HK-2 (cell line): ENCODE data around the gene NEMF.
"Not testable (repeated sequence)": the region's sequence is repeated elsewhere in the genome, so short reads cannot be mapped to it uniquely, and the experiment has no call there.

Source experiments
- DNase-seq: peaks from one replicate; pipeline ENCODE4 v3.0.0-alpha.2; 2018; ENCODE audit not compliant: unreplicated experiment

NEMF gene

GRCh38 chr14:49876563-49877127 lies 24.1 kb upstream of the NEMF start:
- DNase-seq, result no peak

GRCh38 chr14:49875640-49876198 lies 23.1 kb upstream of the NEMF start:
- DNase-seq, result no peak

- not testable (repeated sequence) for DNase-seq
These were observed 21.0 kb upstream of the NEMF start for GRCh38 chr14:49873548-49873947.

- DNase-seq, result no peak
These were observed 18.3 kb upstream of the NEMF start for GRCh38 chr14:49870908-49871307.

- DNase-seq, result no peak
These were observed 16.1 kb upstream of the NEMF start for GRCh38 chr14:49868720-49869114.

GRCh38 chr14:49867831-49868719 lies 15.5 kb upstream of the NEMF start:
- DNase-seq, result peak; percentile 98

GRCh38 chr14:49865431-49865859 lies 12.9 kb upstream of the NEMF start:
- peak; percentile 71 for DNase-seq

- no peak for DNase-seq
These were observed 11.1 kb upstream of the NEMF start for GRCh38 chr14:49863487-49864281.

GRCh38 chr14:49862089-49862673 lies 9.6 kb upstream of the NEMF start:
- peak; percentile 90 for DNase-seq

- peak; percentile 75 for DNase-seq
These were observed 9.1 kb upstream of the NEMF start for GRCh38 chr14:49861699-49862088.

GRCh38 chr14:49860988-49861698 lies 8.6 kb upstream of the NEMF start:
- DNase-seq, result no peak

GRCh38 chr14:49858383-49858782 lies 5.8 kb upstream of the NEMF start:
- no peak for DNase-seq

- DNase-seq, result no peak
These were observed 4.9 kb upstream of the NEMF start for GRCh38 chr14:49857427-49858003.

- DNase-seq, result peak; percentile 63
These were observed 1.2 kb upstream of the NEMF start for GRCh38 chr14:49853572-49854375.

- DNase-seq, result no peak
These were observed 530 bp upstream of the NEMF start for GRCh38 chr14:49853158-49853477.

GRCh38 chr14:49851813-49852212 lies 775 bp downstream of the NEMF start:
- no peak for DNase-seq

- DNase-seq, result no peak
These were observed 3.3 kb downstream of the NEMF start for GRCh38 chr14:49849213-49849847.

- no peak for DNase-seq
These were observed 23.9 kb downstream of the NEMF start for GRCh38 chr14:49828640-49829039.

- no peak for DNase-seq
These were observed 32.4 kb downstream of the NEMF start for GRCh38 chr14:49820176-49820575.

- no peak for DNase-seq
These were observed 35.7 kb downstream of the NEMF start for GRCh38 chr14:49816844-49817243.
